GM13977 (cell line): ENCODE measurements around the gene ELOF1.

ENCODE experiments used
- DNase-seq: peaks from one replicate; pipeline ENCODE4 v3.0.0; 2012; ENCODE audit warnings: low spot score
- in situ Hi-C: fragments of 300-500 bp; cut with MboI; formaldehyde crosslinking; loops from one replicate; pipeline ENCODE4 v1.12.0; 2022; ENCODE audit warnings: low sequenced_read_pairs, low pct_unique_long_range_greater_than_20kb, mixed read lengths, inconsistent platforms; ENCODE audit not compliant: unreplicated experiment
- TF ChIP-seq, protein P1 (sequence below): IDR thresholded peaks from 2 replicates; pipeline ENCODE4 v1.5.1; 2012; ENCODE audit warnings: mild to moderate bottlenecking, control low read depth; ENCODE audit not compliant: insufficient read depth; ENCODE audit errors: extremely low read depth, missing control alignments

ELOF1 gene

GRCh38 chr19:11596156-11596555 lies 37.1 kb upstream of the ELOF1 start:
- DNase-seq, result no peak
- in situ Hi-C loops, result loop anchor here (10.0 kb wide), 1 partner anchor 101 kb away; no protein-coding TSS in a partner anchor
- TF ChIP-seq, protein P1, sequence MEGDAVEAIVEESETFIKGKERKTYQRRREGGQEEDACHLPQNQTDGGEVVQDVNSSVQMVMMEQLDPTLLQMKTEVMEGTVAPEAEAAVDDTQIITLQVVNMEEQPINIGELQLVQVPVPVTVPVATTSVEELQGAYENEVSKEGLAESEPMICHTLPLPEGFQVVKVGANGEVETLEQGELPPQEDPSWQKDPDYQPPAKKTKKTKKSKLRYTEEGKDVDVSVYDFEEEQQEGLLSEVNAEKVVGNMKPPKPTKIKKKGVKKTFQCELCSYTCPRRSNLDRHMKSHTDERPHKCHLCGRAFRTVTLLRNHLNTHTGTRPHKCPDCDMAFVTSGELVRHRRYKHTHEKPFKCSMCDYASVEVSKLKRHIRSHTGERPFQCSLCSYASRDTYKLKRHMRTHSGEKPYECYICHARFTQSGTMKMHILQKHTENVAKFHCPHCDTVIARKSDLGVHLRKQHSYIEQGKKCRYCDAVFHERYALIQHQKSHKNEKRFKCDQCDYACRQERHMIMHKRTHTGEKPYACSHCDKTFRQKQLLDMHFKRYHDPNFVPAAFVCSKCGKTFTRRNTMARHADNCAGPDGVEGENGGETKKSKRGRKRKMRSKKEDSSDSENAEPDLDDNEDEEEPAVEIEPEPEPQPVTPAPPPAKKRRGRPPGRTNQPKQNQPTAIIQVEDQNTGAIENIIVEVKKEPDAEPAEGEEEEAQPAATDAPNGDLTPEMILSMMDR, result no peak

GRCh38 chr19:11594084-11594483 lies 35.1 kb upstream of the ELOF1 start:
- TF ChIP-seq, protein P1, result no peak
- in situ Hi-C loops, result loop anchor here (10.0 kb wide), 1 partner anchor 99 kb away; no protein-coding TSS in a partner anchor
- DNase-seq, result no peak

DNA sequence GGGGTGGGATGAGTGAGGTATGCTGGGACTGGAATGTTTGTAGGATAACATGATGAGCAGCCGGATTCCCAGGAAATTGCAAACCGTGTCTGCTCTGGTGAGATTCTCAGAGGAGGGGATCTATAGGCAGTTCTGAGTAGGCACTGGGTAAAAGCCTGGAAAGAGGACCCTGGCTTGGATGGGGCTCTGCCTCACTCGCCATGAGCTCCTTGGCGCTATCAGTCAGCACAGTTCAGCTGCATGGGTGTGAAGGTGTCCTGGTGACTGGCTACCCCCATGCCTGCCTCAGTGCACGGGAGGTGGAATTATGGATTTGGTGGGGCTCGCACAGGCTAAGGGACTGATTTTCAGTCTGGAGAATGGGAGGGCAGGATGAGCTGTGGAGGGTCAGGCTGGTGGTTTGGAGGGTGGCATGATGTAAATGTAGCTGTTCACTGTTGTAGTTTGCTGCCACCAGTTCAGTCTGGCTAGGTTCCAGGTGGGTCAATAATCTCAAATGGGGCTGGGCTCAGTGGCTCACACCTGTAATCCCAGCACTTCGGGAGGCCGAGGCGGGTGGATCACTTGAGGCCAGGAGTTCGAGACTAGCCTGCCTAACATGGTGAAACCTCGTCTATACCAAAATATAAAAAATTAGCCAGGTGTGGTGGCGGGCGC lies 29.1 kb upstream of the ELOF1 start:
- in situ Hi-C loops, result no loop called here
- DNase-seq, result no peak
- TF ChIP-seq, protein P1, result no peak

DNA sequence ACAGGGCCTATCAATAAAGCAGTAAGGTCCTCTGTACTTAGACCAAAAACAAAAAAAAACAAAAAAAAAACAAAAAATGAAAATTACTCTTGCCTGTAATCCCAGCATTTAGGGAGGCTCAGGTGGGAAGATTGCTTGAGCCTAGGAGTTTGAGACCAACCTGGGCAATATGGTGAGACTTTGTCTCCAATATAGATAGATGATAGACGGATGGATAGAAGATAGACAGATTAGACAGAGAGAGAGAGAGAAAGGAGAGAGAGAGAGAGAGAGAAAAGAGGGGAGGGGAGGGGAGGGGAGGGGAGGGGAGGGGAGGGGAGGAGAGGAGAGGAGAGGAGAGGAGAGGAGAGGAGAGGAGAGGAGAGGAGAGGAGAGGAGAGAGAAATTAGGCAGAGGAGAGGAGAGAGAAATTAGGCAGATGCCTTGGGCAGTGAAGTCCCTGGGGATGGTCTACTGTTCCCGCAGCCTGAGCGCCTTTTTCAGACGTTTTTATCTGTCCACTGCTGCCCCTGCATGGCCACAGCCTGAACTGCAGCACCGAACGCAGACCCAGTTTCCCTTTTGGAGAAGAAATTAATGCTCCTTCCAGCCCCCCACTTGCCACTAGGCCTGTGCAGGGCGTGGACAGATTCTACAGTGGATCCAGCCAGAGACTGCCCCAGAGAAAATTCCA lies 28.4 kb upstream of the ELOF1 start:
- in situ Hi-C loops, result no loop called here
- peak; percentile 79 for DNase-seq
- TF ChIP-seq, protein P1, result peak; percentile 97

DNA sequence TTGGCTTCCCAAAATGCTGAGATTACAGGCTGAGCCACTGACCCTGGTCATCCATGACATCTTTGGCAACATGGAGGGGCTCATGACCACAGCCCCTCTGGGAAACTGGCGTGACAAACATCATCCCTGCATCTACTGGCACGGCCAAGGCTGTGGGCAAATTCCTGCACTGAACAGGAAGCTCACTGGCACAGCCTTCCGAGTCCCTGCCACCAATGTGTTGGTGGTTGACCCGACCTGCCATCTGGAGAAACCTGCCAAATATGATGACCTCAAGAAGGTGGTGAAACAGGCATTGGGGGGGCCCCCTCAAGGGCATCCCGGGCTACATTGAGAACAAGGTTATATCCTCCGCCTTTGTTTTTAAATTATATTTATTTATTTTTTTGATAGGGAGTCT lies 27.3 kb upstream of the ELOF1 start:
- no peak for DNase-seq
- in situ Hi-C loops, result no loop called here
- TF ChIP-seq, protein P1, result no peak

DNA sequence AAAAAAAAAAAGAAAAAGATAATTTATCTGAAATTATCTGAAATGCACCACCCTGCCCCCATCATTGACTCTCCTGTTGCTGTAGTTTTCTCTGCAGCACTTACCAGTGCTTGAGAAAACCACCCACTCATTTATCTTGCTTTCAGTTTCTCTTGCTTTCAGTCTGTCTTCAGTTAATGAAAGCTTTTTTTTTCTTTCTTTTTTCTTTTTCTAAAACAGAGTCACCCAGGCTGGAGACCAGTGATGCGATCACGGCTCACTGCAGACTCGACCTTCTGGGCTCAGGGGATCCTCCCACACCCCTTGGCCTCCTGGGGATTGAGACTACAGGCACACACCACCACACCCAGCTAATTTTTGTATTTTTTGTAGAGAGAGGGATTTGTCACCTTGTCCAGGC lies 22.7 kb upstream of the ELOF1 start:
- TF ChIP-seq, protein P1, result no peak
- in situ Hi-C loops, result no loop called here
- peak; percentile 82 for DNase-seq
